Heart left ventricle (tissue), 13 donors: ENCODE data around the gene SLFN12L.

Source experiments
- CTCF ChIP-seq, 12 donors: fragments of 200-600 bp; sonication (generic) in 4 of 12; IDR thresholded peaks; one replicate each; pipeline versions ENCODE4 v1.5.0 to v1.8.0; 2018 to 2022; ENCODE audit warnings: antibody characterized with exemption in 12 of 12, mild to moderate bottlenecking in 5 of 12
- POLR2A ChIP-seq, 2 donors: fragments of 450-650 bp; IDR thresholded peaks; one replicate each; pipeline ENCODE4 v1.6.1; 2017; ENCODE audit warnings: antibody characterized with exemption in 2 of 2, mild to moderate bottlenecking in 2 of 2, moderate library complexity in 2 of 2
- donor health status: ischemic (EF 13 %, LVEDD 7.1; RV severe dilation, severe dysfunction).
- donor health status: DM: no; HTN: yes; CAD: no.
- donor health status: DM: no; HTN: no; CAD: no.
- donor health status: ischemic (EF 25% LVEDD 6.9; RV normal size, moderate dysfunction).
- donor health status: ischemic (EF 25% LVEDD 5.7; RV mildly dilated, moderate dysfunction).
- donor health status: ischemic (EF 35%, LVEDD 5.7; RV mildly dilated, moderate dysfunction).
- donor health status: nonischemic (EF 11% LVEDD 7.7; RV severe dilation, severe dysfunction).
- donor health status: DM: yes; HTN: yes; CAD: no.
- donor health status: PGD.
- donor health status: ischemic (EF 29% LVEDD 5.4; RV normal size, mild dysfunction).
- donor health status: nonischemic (EF 23%, LVEDD 6.1; RV moderate dilation, normal function).

DNA sequence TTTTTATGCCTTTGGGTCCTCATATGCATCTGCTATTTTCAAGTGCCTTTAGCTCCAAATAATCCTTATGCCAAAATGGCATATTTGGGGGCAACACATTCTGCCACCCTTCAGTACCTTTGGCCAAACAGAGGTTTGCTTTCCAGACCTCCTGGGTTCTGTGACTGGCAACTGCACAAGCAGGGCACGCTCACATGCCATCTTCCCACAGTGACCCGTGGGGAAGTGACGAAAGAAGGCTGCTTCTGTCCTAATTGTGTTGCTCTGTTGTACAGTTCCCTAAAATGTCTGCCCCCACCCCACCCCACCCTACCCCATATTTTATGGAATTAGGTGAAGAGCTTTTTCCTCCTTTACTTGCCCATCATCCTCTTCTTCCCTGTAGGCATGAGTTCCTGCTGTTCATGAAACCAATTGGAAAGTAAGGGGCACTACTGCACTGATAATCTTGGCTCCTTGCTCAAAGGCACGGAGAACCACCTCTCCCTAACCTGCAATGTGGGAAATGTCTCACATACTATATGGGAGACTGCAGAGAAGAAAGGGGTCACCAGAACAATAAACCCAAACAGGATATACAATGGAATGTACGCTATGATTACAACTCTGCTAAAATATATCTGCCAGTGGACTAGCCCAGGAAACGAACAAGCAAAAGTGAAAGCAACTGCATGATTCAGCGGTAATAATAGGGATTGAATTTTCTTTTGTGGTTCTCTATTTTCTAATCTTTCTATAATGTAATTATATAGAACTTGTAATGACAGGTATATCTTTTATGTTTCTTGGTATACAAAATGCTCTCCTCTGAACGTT is 3.3 kb upstream of the SLFN12L start:
- TF ChIP-seq CTCF (IDR thresholded peaks at IDR 0.05) (no peak), POLR2A (IDR thresholded peaks at IDR 0.05) (no peak)
